Inflammatory macrophage treated with lipopolysaccharide for 4 hours (primary cell): Measurements from ENCODE around the gene ASIC4.
A peak's percentile ranks its signal among the peaks of the same experiment; 100 is the strongest.

Experiments used
- DNase-seq: peaks from one replicate; pipeline ENCODE4 v3.0.0-alpha.2; 2020

The ASIC4 gene

GRCh38 chr2:219516888-219517287 is 2.6 kb downstream of the ASIC4 start:
- DNase-seq, result no peak

GRCh38 chr2:219517954-219518778 is 3.9 kb downstream of the ASIC4 start:
- no peak for DNase-seq

DNA sequence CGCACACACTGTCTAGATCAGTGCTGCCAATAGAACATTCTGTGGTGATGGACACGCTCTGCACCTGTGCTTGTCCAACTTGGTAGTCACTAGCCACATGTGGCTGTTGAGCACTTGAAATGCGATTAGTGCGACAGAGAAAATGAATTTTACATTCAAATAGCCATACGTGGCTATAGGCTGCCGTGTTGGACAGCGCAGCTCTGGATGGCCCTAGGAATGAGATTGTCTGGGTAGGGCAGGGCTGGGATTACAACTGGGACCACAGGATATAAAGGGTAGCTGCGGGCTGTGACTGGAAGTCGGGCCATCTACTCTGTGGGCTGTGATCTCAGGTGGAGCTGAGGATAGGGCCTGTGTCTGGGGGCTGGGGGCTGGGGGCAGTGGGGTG is 5.2 kb downstream of the ASIC4 start:
- no peak for DNase-seq

GRCh38 chr2:219520079-219520478 is 5.8 kb downstream of the ASIC4 start:
- DNase-seq, result no peak

DNA sequence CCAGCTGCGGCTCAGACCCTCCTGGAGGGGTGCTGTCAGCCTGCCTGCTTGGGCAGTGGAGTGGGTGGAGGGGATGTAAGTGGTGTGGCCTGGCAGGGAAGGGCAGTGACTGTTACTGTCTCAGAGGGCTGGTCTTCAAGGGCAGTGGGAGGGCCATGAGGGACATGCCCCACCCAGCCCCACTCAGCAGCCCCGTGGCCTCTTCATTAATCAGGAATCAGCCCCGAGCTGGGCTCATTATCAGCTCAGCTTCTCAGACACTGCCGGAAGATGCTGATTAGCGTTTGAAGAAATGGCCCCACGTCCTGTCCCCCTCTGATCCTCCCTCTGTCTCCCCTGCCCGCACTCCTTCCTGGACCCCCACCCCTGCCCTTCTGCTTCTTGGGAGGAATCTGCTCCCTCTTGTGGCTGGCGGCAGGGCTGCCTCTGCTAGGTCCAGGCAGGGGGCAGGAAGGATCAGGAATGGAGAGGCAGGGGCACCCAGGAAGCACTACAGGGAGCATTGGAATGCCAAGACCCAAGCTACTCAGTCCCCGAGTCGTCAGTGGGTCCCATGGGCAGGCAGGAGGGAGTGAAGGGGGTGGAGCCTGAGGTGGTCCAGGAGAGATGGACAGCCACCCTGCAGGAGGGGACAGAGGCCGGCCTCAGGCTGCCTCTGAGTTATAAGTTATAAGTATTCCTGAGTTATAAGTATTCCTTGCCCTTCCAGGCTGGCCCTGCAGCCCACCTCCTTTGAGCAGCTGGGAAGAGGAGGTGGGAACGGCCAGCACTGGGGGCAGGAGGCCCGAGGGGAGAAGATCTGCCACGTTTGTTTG is 7.0 kb downstream of the ASIC4 start:
- no peak for DNase-seq

- no peak for DNase-seq
Measured at GRCh38 chr2:219522111-219523030, 8.1 kb downstream of the ASIC4 start.

- no peak for DNase-seq
Measured at GRCh38 chr2:219523031-219523671, 8.9 kb downstream of the ASIC4 start.

DNA sequence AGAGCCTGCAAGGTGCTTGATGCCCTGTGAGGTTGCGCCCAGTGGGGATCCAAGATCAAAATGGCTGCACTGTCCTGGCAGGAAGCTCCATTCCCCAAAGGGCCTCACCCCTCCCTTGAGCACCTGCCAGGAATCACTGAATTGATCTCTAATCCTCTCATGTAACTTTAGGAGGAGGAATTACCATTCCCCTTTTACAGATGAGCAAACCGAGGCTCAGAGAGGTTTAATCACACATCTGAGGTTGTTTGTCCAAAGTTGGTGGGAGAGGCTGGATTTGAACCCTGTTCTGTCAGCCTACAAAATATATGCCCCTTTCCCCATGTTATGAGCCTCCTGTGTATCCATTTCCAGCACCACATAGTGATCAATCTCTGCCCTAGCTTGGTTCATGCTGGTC is 10.5 kb downstream of the ASIC4 start:
- DNase-seq, result no peak

- no peak for DNase-seq
Measured at GRCh38 chr2:219525533-219526232, 11.4 kb downstream of the ASIC4 start.

GRCh38 chr2:219526320-219527075 is 12.2 kb downstream of the ASIC4 start:
- DNase-seq, result no peak

- DNase-seq, result no peak
Measured at GRCh38 chr2:219527076-219527394, 12.8 kb downstream of the ASIC4 start.

- no peak for DNase-seq
Measured at GRCh38 chr2:219527472-219527871, 13.2 kb downstream of the ASIC4 start.

GRCh38 chr2:219530048-219530963 is 16.0 kb downstream of the ASIC4 start:
- DNase-seq, result peak; percentile 82

DNA sequence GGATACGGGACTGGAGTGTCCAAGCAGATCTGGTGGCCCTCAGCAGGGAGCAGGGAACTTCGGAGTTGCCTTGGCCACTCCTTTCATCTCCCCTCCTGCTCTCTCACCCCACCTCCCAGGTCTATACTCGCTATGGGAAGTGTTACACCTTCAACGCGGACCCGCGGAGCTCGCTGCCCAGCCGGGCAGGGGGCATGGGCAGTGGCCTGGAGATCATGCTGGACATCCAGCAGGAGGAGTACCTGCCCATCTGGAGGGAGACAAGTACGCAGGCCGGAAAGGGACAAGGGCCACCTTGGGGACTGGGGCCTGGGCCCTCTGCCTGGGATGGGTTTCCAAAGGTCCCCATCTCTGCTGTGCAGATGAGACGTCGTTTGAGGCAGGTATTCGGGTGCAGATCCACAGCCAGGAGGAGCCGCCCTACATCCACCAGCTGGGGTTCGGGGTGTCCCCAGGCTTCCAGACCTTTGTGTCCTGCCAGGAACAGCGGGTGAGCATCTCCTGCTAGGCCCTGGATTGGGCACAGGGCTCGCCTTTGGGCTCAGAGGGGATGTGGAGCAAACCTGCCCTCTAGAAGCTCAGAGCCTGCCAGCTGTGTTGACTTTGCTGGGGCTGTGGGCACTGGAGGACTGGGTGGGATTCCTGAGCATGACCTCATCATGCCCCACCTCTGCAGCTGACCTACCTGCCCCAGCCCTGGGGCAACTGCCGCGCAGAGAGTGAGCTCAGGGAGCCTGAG is 17.5 kb downstream of the ASIC4 start:
- no peak for DNase-seq

DNA sequence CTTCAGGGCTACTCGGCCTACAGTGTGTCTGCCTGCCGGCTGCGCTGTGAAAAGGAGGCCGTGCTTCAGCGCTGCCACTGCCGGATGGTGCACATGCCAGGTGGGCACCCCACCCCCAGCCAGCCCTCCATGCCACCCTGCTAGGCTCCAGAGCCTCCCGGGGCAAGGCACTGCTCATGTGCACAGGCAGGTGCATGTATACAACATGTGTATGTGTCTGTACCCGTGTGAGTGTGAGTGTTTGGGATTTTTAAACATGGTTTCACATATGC is 18.0 kb downstream of the ASIC4 start:
- no peak for DNase-seq

GRCh38 chr2:219533930-219534661 is 19.8 kb downstream of the ASIC4 start:
- no peak for DNase-seq

DNA sequence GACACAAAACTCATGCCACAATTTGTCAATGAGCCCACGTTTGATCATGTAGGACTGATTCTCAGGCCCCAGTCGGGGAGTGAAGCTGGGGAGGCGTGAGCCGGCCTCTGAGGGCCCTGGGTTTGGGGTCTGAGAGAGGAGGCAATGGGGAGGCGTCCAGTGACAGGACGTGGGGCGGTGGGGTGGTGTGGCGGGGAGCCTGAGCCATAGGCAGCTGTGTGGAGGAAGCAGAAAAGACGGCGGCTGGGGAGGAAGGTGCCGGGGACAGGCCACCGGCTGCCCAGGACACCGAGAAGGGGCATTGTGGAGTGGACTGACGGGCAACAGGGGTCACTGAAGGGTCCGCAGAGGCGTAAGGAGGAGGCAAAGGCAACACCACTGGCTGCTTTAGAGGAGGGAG is 22.1 kb downstream of the ASIC4 start:
- DNase-seq, result no peak

- DNase-seq, result no peak
Measured at GRCh38 chr2:219536967-219537366, 22.7 kb downstream of the ASIC4 start.
